ENCODE data around the gene TIGD6.

The TIGD6 gene

GRCh38 chr5:150016537-150016936 is 16.1 kb upstream of the TIGD6 start:
- DNase-seq (ENCODE audit: low spot score), result no peak

GRCh38 chr5:150015415-150015814 is 15.0 kb upstream of the TIGD6 start:
- no peak for DNase-seq (ENCODE audit: low spot score)

GRCh38 chr5:150014456-150014855 is 14.0 kb upstream of the TIGD6 start:
- DNase-seq (ENCODE audit: low spot score), result no peak

DNA sequence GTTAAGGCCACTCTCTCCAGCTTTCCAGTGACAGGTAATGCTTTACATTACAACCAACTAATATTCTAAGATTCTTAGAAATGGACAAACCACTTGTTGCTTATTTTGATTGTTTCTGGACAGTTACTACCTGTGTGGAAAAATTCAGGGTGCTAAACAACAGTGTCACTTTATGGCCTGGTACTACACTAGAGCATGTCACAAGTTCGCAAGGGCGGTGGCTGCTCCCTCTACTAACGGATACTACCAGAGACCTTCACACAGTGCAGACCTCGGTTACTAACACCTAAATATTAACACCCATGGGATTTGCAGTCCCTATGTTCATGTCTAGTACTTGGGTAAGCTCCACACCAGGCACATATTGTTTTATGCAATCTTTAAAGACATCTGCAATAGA is 13.5 kb upstream of the TIGD6 start:
- no peak for DNase-seq (ENCODE audit: low spot score)

- no peak for DNase-seq (ENCODE audit: low spot score)
Measured at GRCh38 chr5:150009671-150010387, 9.4 kb upstream of the TIGD6 start.

DNA sequence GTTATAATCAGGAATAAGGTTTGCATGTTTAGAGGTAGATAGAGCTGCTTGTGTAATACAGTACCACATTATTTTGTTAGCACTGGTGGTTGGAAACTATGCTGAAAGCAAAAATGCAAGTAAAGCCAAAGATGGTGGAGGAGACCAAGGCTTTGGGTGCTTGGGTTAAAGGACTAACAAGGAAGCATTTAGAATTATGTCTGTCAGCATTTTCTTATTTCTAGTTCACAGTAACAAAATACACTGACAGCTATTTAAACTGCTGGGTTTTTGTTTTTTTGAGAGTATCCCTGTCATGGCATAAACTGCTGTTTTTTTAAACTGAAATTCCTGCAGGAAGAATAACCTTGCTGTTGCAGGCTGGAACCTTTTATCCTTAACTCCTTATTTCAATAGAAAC is 6.6 kb upstream of the TIGD6 start:
- no peak for DNase-seq (ENCODE audit: low spot score)

GRCh38 chr5:150006318-150006717 is 5.9 kb upstream of the TIGD6 start:
- DNase-seq (ENCODE audit: low spot score), result no peak

GRCh38 chr5:150001660-150002486 is 1.4 kb upstream of the TIGD6 start:
- peak; percentile 57 for DNase-seq (ENCODE audit: low spot score)

DNA sequence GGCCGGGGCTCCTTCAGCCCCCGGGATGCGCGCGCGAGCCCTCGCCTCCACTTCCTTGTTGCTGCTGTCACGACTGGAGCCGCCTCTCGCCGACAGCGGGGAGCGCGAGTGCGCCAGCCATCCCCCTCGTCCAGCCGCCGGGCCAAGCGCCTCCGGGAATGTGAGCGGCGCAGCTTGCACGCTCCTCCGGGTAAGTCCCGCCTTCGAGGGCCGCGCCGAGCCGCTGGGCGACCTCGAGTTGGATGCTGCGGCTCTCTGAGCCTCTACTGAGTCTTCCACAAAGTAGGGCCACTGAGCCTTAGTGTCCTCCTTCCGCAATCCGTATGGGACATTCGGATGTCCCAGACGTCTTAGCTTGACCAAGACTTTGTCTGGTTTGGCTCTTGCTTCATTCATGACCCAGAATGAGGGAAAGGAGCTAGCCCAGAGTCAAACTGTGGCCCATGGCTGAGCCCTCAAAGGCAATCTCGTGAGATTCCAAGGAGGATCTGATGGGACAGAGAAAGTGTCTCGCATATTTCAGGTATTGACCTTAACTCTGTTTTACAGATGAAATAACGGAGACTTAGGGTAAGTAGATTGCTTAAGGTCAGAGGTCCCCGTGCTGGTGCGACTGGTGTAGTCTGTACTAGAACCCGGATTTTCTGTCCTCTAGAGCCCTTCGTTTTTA is 671 bp upstream of the TIGD6 start:
- no peak for DNase-seq (ENCODE audit: low spot score)

DNA sequence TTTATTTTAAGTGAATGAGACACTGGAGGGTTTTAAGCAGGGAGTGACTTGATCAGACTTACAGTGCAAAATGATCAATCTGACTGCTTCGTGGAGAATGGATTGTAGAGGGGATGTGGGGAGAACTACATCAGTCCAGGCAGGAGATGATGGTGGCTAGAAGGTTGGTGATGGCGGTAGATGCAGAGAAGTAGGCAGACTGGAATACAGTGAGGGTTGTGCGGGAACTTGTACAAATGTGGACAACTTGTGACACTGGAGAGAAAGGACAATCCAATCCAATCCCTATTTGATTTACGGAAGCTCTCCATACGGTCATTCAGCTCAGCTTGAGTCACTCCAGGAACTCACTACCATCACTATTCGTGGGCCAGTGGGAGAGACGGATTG is 593 bp downstream of the TIGD6 start:
- no peak for DNase-seq (ENCODE audit: low spot score)

- DNase-seq (ENCODE audit: low spot score), result no peak
Measured at GRCh38 chr5:149999359-149999758, 1.1 kb downstream of the TIGD6 start.

DNA sequence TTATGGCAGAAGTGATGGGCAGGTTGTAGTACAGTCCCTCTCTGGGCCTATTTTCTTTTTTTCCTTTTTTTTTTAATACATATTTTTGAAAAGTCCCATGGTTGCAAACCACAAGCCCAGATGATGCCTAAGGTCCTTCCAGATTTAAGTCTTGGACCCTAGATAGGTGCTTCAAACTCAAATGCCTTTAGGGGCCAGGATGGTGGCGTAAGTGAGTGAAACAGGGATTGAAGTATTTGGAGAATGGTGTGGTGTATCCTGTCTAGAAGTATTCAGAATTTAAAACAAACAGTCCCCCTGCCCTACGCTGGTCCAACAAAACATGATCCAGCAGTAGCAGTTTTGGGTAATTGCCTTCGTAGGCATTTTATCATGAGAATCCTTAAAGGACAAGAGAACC is 2.2 kb downstream of the TIGD6 start:
- no peak for DNase-seq (ENCODE audit: low spot score)

- DNase-seq (ENCODE audit: low spot score), result no peak
Measured at GRCh38 chr5:149996205-149996890, 4.1 kb downstream of the TIGD6 start.

- no peak for DNase-seq (ENCODE audit: low spot score)
Measured at GRCh38 chr5:149995385-149996204, 4.9 kb downstream of the TIGD6 start.

DNA sequence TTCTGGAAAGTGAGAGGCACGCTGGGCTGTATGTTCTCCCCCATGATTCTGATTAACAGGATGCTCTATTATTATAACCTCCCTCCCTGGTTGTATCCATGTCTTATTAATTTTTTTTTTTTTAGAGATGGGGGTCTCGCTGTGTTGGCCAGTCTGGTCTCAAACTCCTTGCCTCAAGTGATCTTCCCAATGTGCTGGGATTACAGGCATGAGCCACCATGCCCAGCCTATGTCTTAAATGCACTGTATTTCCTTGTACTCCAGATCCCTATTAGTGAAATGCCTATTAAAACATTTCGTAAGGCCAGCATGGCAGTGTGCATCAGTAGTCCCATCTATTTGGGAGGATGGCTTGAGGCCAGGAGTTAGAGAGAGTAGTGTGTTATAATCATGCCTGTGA is 7.0 kb downstream of the TIGD6 start:
- no peak for DNase-seq (ENCODE audit: low spot score)

- peak; percentile 70 for DNase-seq (ENCODE audit: low spot score)
Measured at GRCh38 chr5:149990518-149991376, 9.7 kb downstream of the TIGD6 start.

DNA sequence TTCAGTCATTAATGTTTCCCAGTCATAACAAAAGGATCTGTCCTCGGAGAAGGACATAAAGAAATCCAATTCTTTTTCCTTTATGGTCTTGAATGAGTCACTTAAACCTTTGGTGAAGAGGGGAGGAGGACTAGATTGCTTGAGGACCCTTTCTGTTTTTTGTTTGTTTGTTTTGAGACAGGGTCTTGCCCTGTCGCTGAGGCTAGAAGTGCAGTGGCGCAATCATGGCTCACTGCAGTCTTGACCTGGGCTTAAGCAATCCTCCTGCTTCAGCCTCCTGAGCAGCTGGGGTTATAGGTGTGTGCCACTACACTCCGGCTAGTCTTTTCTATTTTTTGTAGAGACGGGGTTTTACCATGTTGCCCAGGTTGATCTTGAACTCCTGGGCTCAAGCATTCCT is 12.3 kb downstream of the TIGD6 start:
- DNase-seq (ENCODE audit: low spot score), result no peak

DNA sequence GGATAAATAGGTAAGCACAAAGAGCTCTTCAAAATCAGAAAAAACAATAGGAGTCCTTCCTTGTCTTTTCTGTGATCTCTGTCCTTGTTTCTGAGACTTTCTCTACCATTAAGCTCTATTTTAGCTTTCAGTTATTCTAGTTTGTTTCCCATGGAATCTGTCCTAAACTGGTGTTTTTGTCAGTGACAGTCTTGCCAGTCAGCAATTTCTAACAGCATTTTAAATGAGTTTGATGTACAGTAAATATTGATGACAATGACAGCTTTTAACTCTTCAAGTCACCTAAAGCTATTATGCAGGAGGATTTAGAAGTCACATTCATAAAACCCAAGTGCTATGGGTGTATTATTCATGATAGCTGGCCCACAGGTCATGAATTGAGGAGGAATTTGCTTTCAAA is 17.9 kb downstream of the TIGD6 start:
- no peak for DNase-seq (ENCODE audit: low spot score)

DNA sequence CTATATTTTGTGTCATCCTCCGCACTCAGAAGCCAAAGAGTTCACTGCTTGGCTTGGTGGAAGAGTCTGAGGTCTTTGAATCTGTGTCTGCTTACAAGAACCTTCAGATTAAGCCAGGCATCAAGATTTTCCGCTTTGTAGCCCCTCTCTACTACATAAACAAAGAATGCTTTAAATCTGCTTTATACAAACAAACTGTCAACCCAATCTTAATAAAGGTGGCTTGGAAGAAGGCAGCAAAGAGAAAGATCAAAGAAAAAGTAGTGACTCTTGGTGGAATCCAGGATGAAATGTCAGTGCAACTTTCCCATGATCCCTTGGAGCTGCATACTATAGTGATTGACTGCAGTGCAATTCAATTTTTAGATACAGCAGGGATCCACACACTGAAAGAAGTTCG is 19.2 kb downstream of the TIGD6 start:
- DNase-seq (ENCODE audit: low spot score), result no peak

DNA sequence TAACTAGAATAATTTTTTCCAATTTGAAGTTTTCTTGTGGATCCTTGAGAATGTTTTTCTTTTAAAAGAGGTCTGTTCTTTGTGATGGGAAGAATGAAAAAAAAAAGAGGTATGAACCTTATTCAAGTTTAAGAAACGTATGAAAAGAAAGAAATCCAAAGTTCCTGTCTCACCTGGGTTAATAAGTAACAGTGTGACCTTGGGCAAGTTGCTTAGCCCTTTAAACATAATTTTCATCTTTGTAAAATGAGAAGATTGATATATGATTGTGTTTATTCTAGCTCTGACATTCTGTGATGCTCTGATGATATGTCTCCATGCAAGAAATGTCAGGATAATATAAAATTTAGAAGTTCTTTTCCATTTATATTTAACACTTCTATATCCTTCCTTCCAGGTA is 20.6 kb downstream of the TIGD6 start:
- DNase-seq (ENCODE audit: low spot score), result no peak

DNA sequence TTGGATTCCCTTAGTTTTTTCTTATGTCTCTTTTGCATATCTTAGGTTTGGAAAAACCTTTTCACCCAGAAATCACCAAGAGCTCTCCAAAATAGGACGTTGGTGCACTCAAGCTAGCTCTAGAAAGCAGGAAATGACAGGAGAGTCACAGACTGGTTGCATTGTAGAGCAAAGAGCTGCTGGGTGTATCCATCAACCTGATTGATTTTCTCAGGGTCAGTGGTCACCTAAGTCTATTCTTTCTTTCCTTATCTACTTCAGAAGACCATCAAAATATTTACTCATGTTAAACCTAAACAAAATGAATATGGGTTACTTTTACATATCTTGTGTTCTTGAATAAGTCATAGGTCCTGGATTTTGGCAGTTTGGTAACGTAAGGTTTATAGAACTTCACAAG is 25.0 kb downstream of the TIGD6 start:
- no peak for DNase-seq (ENCODE audit: low spot score)

Measured in ecto neural progenitor cell (in vitro differentiated cells).